Subcutaneous abdominal adipose tissue (tissue), 5 donors: ENCODE measurements around the gene ANKS1A.
A peak's percentile ranks its signal among the peaks of the same experiment; 100 is the strongest.

Source experiments
- H3K27ac ChIP-seq: one replicate; pipeline ENCODE4 v1.7.0; 2013; ENCODE audit warnings: low read depth, mild to moderate bottlenecking, inconsistent platforms, low read length, moderate library complexity
- H3K27me3 ChIP-seq, 5 donors: one replicate each; pipeline ENCODE4 v1.7.0; 2013; ENCODE audit warnings: low read length in 5 of 5, inconsistent platforms in 1 of 5; ENCODE audit not compliant: control insufficient read depth in 5 of 5, insufficient read depth in 4 of 5
- H3K36me3 ChIP-seq, 5 donors: one replicate each; pipeline ENCODE4 v1.7.0; 2013; ENCODE audit warnings: low read length in 5 of 5; ENCODE audit not compliant: control insufficient read depth in 5 of 5, insufficient read depth in 5 of 5
- H3K4me1 ChIP-seq, 5 donors: one replicate each; pipeline ENCODE4 v1.7.0; 2013; ENCODE audit warnings: low read length in 5 of 5, mild to moderate bottlenecking in 3 of 5, moderate library complexity in 1 of 5; ENCODE audit not compliant: control insufficient read depth in 5 of 5, insufficient read depth in 5 of 5
- H3K4me3 ChIP-seq, 5 donors: one replicate each; pipeline ENCODE4 v1.7.0; 2013; ENCODE audit warnings: low read length in 5 of 5, low read depth in 1 of 5
- H3K9ac ChIP-seq, 5 donors: one replicate each; pipeline ENCODE4 v1.7.0; 2013; ENCODE audit warnings: low read length in 5 of 5, mild to moderate bottlenecking in 4 of 5, moderate library complexity in 3 of 5
- H3K9me3 ChIP-seq, 5 donors: one replicate each; pipeline ENCODE4 v1.7.0; 2013; ENCODE audit warnings: low read length in 5 of 5; ENCODE audit not compliant: control insufficient read depth in 5 of 5
- donor health status: healthy.
- donor health status: healthy.
- donor health status: healthy.
- donor health status: healthy.
- donor health status: healthy.

The ANKS1A gene

GRCh38 chr6:35019171-35019570 lies 130.1 kb downstream of the ANKS1A start:
- H3K27ac ChIP-seq: peak overlapping the region; percentile 90
- peak overlapping the region in 4 of 5 donors; percentile 15 to 78 (median 74) for H3K4me3 ChIP-seq
- peak overlapping the region in 2 of 5 donors; percentile 1 to 12 for H3K9ac ChIP-seq
- peaks cover 0 to 19% (median 4%) of the 10 kb centered on the region in 5 donors for H3K36me3 ChIP-seq
- H3K27me3 ChIP-seq: no peaks in the 10 kb centered on the region
- peaks cover 16 to 87% (median 71%) of the 10 kb centered on the region in 5 donors for H3K4me1 ChIP-seq
- no peaks in the 10 kb centered on the region for H3K9me3 ChIP-seq

GRCh38 chr6:35019831-35020230 lies 130.8 kb downstream of the ANKS1A start:
- Histone ChIP-seq H3K9me3 (no peaks in the 10 kb centered on the region), H3K4me1 (peaks cover 17 to 87% (median 71%) of the 10 kb centered on the region in 5 donors), H3K4me3 (peak overlapping the region in 3 of 5 donors; percentile 53 to 78 (median 75)), H3K9ac (peak overlapping the region in 1 of 5 donors; percentile 17), H3K36me3 (peaks cover 0 to 19% (median 4%) of the 10 kb centered on the region in 5 donors), H3K27me3 (no peaks in the 10 kb centered on the region), H3K27ac (peak overlapping the region; percentile 90)

GRCh38 chr6:35021004-35021403 lies 131.9 kb downstream of the ANKS1A start:
- no peaks in the 10 kb centered on the region for H3K9me3 ChIP-seq
- peaks cover 24 to 92% (median 75%) of the 10 kb centered on the region in 5 donors for H3K4me1 ChIP-seq
- peaks cover 0 to 17% (median 4%) of the 10 kb centered on the region in 5 donors for H3K36me3 ChIP-seq
- H3K27me3 ChIP-seq: no peaks in the 10 kb centered on the region
- H3K27ac ChIP-seq: peak overlapping the region; percentile 51
- H3K4me3 ChIP-seq: peak overlapping the region in 4 of 5 donors; percentile 47 to 75 (median 52)
- peak overlapping the region in 4 of 5 donors; percentile 2 to 59 (median 42) for H3K9ac ChIP-seq

- Histone ChIP-seq H3K4me3 (peak overlapping the region in 1 of 5 donors; percentile 7), H3K27me3 (no peaks in the 10 kb centered on the region), H3K9ac (peak overlapping the region in 3 of 5 donors; percentile 32 to 63 (median 51)), H3K4me1 (peaks cover 14 to 91% (median 70%) of the 10 kb centered on the region in 5 donors), H3K36me3 (peaks cover 0 to 22% (median 4%) of the 10 kb centered on the region in 5 donors), H3K27ac (peak overlapping the region; percentile 86), H3K9me3 (no peaks in the 10 kb centered on the region)
Observed at GRCh38 chr6:35023091-35024000, 134.3 kb downstream of the ANKS1A start.

GRCh38 chr6:35024551-35025054 lies 135.5 kb downstream of the ANKS1A start:
- no peaks in the 10 kb centered on the region for H3K27me3 ChIP-seq
- peak overlapping the region in 2 of 5 donors; percentile 4 to 25 for H3K4me3 ChIP-seq
- peak overlapping the region in 3 of 5 donors; percentile 38 to 63 (median 46) for H3K9ac ChIP-seq
- H3K36me3 ChIP-seq: peaks cover 0 to 22% (median 4%) of the 10 kb centered on the region in 5 donors
- peak overlapping the region; percentile 86 for H3K27ac ChIP-seq
- peaks cover 14 to 82% (median 59%) of the 10 kb centered on the region in 5 donors for H3K4me1 ChIP-seq
- no peaks in the 10 kb centered on the region for H3K9me3 ChIP-seq

- no peaks in the 10 kb centered on the region for H3K9me3 ChIP-seq
- H3K4me3 ChIP-seq: peak overlapping the region in 2 of 5 donors; percentile 23 to 25
- peak overlapping the region in 2 of 5 donors; percentile 18 to 22 for H3K9ac ChIP-seq
- H3K36me3 ChIP-seq: peaks cover 0 to 19% (median 4%) of the 10 kb centered on the region in 5 donors
- H3K27me3 ChIP-seq: no peaks in the 10 kb centered on the region
- peaks cover 18 to 81% (median 64%) of the 10 kb centered on the region in 5 donors for H3K4me1 ChIP-seq
- H3K27ac ChIP-seq: peak overlapping the region; percentile 86
Observed at GRCh38 chr6:35025232-35026188, 136.5 kb downstream of the ANKS1A start.

- no peaks in the 10 kb centered on the region for H3K9me3 ChIP-seq
- peaks cover 18 to 74% (median 54%) of the 10 kb centered on the region in 5 donors for H3K4me1 ChIP-seq
- H3K27ac ChIP-seq: peak overlapping the region; percentile 86
- no peaks in the 10 kb centered on the region for H3K27me3 ChIP-seq
- no peak overlapping the region for H3K4me3 ChIP-seq
- peak overlapping the region in 1 of 5 donors; percentile 22 for H3K9ac ChIP-seq
- H3K36me3 ChIP-seq: peaks cover 0 to 23% (median 14%) of the 10 kb centered on the region in 5 donors
Observed at GRCh38 chr6:35026434-35027222, 137.6 kb downstream of the ANKS1A start.

GRCh38 chr6:35027807-35028206 lies 138.8 kb downstream of the ANKS1A start:
- Histone ChIP-seq H3K4me1 (peaks cover 18 to 64% (median 54%) of the 10 kb centered on the region in 5 donors), H3K27ac (no peak overlapping the region), H3K9ac (no peak overlapping the region)

More at GRCh38 chr6:35027807-35028206, 138.8 kb downstream of the ANKS1A start:
- H3K9me3 ChIP-seq: no peaks in the 10 kb centered on the region
- H3K36me3 ChIP-seq: peaks cover 0 to 25% (median 12%) of the 10 kb centered on the region in 5 donors
- no peak overlapping the region for H3K4me3 ChIP-seq
- no peaks in the 10 kb centered on the region for H3K27me3 ChIP-seq
